WI38 (cell line): ENCODE results near the gene LEP.

Experiments used
- H3K4me3 ChIP-seq: 2 replicates; pipeline ENCODE4 v1.5.1; 2011; ENCODE audit warnings: low read depth, mild to moderate bottlenecking, control low read depth, low read length
- TF ChIP-seq, protein P1 (sequence below): IDR thresholded peaks from 2 replicates; pipeline ENCODE4 v1.5.1; 2012; ENCODE audit warnings: low read depth, mild to moderate bottlenecking, control low read depth, low read length

Gene LEP

DNA sequence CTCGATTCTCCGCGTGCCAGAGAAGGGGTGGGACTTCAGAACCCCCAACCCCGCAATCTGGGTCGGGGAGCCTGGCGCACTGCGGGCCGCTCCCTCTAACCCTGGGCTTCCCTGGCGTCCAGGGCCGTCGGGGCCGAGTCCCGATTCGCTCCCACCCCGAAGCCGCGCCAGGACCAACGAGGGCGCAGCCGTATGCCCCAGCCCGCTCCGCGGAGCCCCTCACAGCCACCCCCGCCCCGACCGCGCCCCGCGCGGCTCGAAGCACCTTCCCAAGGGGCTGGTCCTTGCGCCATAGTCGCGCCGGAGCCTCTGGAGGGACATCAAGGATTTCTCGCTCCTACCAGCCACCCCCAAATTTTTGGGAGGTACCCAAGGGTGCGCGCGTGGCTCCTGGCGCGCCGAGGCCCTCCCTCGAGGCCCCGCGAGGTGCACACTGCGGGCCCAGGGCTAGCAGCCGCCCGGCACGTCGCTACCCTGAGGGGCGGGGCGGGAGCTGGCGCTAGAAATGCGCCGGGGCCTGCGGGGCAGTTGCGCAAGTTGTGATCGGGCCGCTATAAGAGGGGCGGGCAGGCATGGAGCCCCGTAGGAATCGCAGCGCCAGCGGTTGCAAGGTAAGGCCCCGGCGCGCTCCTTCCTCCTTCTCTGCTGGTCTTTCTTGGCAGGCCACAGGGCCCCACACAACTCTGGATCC is at the start of gene LEP:
Gene LEP (plus strand): TSS at position 583 of the 691 bp plus-strand sequence. CDS start 10,741 bp downstream, outside the sequence.
- TF ChIP-seq, protein P1, sequence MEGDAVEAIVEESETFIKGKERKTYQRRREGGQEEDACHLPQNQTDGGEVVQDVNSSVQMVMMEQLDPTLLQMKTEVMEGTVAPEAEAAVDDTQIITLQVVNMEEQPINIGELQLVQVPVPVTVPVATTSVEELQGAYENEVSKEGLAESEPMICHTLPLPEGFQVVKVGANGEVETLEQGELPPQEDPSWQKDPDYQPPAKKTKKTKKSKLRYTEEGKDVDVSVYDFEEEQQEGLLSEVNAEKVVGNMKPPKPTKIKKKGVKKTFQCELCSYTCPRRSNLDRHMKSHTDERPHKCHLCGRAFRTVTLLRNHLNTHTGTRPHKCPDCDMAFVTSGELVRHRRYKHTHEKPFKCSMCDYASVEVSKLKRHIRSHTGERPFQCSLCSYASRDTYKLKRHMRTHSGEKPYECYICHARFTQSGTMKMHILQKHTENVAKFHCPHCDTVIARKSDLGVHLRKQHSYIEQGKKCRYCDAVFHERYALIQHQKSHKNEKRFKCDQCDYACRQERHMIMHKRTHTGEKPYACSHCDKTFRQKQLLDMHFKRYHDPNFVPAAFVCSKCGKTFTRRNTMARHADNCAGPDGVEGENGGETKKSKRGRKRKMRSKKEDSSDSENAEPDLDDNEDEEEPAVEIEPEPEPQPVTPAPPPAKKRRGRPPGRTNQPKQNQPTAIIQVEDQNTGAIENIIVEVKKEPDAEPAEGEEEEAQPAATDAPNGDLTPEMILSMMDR: no peak
- H3K4me3 ChIP-seq: no peak within 1 kb of the TSS

DNA sequence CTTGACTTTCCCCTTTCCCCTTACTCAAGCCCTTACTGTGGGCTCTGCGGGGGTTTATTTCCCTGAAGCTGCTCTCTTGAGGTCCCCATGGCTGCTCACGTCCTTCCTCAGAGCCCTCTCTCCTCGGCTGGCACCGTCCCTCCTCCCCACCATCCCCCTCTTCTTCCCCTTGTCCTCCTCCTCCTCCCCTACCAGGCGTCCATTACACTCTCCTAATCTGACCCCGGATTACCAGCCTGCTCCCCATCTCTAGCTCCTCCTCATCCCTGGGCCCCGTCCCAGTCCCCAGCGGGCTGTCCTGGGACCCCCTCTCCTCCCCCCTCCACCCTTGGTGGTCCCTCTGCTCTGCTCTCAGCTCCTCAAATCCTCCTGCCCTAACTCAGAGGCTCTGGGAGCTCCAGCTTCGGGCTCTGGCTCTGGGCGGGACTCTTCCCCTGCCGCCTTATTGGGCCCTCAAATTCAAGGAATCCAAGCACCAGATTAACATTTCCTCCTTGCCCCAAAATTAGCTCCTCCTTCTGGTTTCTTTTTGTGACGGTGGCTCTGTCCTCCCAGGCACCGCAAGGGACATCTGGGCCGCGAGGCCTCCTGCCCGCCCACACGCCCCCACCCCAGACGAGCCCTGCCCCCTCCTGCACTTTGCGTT is 48.5 kb upstream of the LEP start:
- H3K4me3 ChIP-seq: no peak overlapping the region

DNA sequence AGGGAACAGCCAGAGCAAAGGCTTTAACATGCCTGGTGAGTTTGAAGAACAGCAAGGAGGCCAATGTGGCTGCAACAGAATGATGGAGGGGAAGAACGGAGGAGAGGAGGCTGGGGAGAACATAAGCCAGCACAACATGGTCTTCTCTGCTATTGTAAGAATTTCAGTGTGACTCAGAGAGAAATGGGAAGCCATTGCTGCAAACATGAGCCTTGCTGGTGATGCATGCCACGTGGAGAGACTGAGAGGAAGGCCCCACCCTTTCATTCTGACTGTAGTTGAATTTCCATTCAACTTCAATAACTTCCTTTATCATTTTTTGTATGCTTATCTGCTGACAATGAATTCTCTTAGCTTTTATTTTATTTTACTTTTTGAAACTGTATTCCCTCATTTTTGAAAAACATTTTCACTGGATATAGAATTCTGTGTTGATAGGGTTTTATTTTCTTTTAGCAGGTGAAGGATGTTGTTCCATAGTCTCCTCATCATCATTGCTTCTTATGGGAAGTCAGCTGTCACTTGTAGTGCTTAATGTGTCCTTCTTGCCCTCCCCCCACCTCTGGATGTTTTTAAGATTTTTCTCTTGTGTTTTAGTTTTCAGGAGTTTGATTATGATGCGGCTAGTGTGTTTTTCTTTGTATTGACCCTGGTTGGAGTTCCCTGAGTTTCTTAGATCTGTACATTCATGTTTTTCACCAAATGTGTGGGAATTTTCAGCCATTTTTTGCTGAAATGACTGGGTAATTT is 46.4 kb upstream of the LEP start:
- TF ChIP-seq, protein P1: no peak
- H3K4me3 ChIP-seq: no peak overlapping the region

More for the DNA sequence above, 48.5 kb upstream of the LEP start:
- TF ChIP-seq, protein P1: no peak

DNA sequence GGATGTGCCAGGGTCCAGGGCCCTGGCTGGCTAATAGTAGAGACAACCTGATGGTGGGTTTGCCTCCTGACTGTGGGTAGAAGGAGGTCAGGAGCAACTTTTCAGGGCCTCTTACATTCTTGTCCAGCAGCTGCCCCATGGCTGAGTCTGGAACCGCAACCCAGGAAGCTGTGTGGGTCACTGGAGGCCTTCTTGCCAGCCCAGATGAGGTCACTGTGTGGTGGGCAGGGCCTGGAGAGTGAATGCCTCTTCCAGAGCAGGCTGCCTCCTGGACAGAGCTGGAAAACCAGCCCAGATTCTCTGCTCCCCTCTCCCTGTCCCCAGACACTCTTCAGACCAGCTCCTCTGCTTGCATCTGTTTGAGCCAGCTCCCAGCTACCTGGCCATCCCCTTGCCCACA is 43.5 kb upstream of the LEP start:
- no peak overlapping the region for H3K4me3 ChIP-seq
- TF ChIP-seq, protein P1: no peak

DNA sequence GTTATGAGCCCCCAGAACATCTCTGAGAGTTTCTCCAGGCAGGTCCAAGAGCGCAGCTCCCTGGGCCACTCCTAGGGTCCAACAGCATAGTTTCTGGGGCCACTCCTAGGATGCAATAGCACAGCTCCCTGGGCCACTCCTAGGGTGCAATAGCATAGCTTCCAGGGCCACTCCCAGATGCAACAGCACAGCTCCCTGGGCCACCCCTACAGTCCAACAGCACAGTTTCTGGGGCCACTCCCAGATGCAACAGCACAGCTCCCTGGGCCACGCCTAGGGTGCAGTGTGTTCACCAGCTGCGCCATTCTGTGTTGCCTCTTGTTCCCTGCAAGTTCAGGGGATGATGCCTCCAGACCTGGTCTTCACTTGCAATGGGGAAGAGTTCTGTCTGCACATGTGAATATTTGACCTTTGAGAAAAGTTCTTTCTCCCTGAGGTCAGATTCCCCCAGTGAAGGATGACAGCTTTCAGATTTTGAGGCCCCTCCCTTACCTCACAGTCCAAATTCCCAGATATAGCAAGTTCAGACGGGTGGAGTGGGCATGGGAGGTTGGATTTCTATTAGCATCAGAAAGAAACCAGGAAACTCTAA is 43.0 kb upstream of the LEP start:
- no peak overlapping the region for H3K4me3 ChIP-seq
- TF ChIP-seq, protein P1: no peak

DNA sequence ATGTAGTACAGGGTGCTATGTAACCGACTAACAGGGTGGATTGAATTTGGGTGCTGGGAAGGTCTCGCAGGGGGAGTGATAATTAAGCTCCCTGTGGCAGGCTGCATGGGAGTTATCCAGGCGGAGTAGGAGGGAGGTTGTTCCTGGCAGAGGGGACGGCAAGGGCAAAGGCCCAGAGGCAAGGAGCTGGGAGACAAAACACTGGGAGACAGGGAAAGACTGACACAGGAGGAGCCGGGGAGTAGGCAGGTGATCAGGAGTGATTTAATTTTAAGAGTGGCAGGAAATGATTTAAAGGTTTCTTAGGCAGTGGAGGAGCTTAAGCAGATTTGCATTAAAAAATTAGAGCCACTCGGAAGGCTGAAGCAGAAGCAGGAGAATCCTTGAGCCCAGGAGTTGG is 40.7 kb upstream of the LEP start:
- no peak overlapping the region for H3K4me3 ChIP-seq
- TF ChIP-seq, protein P1: no peak
